IPS-NIHi7 (cell line): ENCODE measurements around the gene NHERF2.

Experiments
- DNase-seq: peaks from one replicate; pipeline ENCODE4 v3.0.0; 2012; ENCODE audit warnings: mixed read lengths; ENCODE audit errors: extremely low spot score

Gene NHERF2

GRCh38 chr16:1990351-1991134, 36.2 kb upstream of the NHERF2 start:
- peak; percentile 73 for DNase-seq

GRCh38 chr16:1991135-1991551, 35.6 kb upstream of the NHERF2 start:
- DNase-seq: no peak

GRCh38 chr16:1991588-1991947, 35.1 kb upstream of the NHERF2 start:
- DNase-seq: no peak

- peak; percentile 94 for DNase-seq
Measured at GRCh38 chr16:1991948-1992703, 34.6 kb upstream of the NHERF2 start.

GRCh38 chr16:1992704-1993317, 33.9 kb upstream of the NHERF2 start:
- peak; percentile 58 for DNase-seq

- no peak for DNase-seq
Measured at GRCh38 chr16:1993731-1994131, 33.0 kb upstream of the NHERF2 start.

GRCh38 chr16:1997494-1998359, 29.0 kb upstream of the NHERF2 start:
- no peak for DNase-seq

- no peak for DNase-seq
Measured at GRCh38 chr16:1998360-1998835, 28.3 kb upstream of the NHERF2 start.

- no peak for DNase-seq
Measured at GRCh38 chr16:1998852-1999801, 27.6 kb upstream of the NHERF2 start.

GRCh38 chr16:1999866-2000514, 26.7 kb upstream of the NHERF2 start:
- no peak for DNase-seq

- no peak for DNase-seq
Measured at GRCh38 chr16:2001035-2001434, 25.7 kb upstream of the NHERF2 start.

- DNase-seq: no peak
Measured at GRCh38 chr16:2001456-2002355, 25.0 kb upstream of the NHERF2 start.

- DNase-seq: no peak
Measured at GRCh38 chr16:2002406-2003230, 24.1 kb upstream of the NHERF2 start.

- no peak for DNase-seq
Measured at GRCh38 chr16:2003231-2003826, 23.4 kb upstream of the NHERF2 start.

GRCh38 chr16:2003827-2004641, 22.7 kb upstream of the NHERF2 start:
- DNase-seq: peak; percentile 96

GRCh38 chr16:2004795-2005517, 21.7 kb upstream of the NHERF2 start:
- no peak for DNase-seq
